Astrocyte of the spinal cord (primary cell): ENCODE data around the gene SGMS1.

Experiments
- DNase-seq: peaks from one replicate; pipeline ENCODE4 v3.0.0; 2011; ENCODE audit warnings: low read depth, low spot score
- H3K4me3 ChIP-seq: 2 replicates; pipeline ENCODE4 v1.5.1; 2011; ENCODE audit warnings: low read depth, mild to moderate bottlenecking, low read length, moderate library complexity
- in situ Hi-C: cut with HindIII; loops from 2 replicates; pipeline ENCODE4 v1.10.0; 2017; ENCODE audit warnings: low sequenced_read_pairs
- TF ChIP-seq, protein P1 (sequence below): IDR thresholded peaks from 2 replicates; pipeline ENCODE4 v1.5.1; 2012; ENCODE audit warnings: low read depth, mild to moderate bottlenecking, low read length, inconsistent platforms

SGMS1 gene

DNA sequence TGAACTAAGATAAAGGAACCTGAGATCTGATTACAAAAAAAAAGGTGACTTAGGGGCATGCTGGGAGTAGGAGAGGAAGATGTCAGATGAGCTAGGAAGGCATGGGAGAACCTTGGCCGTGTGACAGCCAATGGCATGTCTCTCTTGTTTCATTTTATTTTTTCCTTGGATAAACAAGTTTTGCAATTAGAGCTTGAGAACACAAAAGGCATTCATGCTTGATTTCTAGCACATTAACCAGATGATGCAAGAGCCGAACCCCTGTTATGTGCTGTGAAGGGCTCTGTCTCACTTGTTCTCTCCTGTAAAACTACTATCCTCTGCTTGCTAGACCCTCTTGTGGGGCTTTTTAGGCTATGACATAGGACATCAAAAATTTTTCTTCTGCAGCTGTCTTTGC, 238.1 kb downstream of the SGMS1 start:
- in situ Hi-C loops: no loop called here
- TF ChIP-seq, protein P1, sequence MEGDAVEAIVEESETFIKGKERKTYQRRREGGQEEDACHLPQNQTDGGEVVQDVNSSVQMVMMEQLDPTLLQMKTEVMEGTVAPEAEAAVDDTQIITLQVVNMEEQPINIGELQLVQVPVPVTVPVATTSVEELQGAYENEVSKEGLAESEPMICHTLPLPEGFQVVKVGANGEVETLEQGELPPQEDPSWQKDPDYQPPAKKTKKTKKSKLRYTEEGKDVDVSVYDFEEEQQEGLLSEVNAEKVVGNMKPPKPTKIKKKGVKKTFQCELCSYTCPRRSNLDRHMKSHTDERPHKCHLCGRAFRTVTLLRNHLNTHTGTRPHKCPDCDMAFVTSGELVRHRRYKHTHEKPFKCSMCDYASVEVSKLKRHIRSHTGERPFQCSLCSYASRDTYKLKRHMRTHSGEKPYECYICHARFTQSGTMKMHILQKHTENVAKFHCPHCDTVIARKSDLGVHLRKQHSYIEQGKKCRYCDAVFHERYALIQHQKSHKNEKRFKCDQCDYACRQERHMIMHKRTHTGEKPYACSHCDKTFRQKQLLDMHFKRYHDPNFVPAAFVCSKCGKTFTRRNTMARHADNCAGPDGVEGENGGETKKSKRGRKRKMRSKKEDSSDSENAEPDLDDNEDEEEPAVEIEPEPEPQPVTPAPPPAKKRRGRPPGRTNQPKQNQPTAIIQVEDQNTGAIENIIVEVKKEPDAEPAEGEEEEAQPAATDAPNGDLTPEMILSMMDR: no peak
- DNase-seq: no peak
- no peak overlapping the region for H3K4me3 ChIP-seq

DNA sequence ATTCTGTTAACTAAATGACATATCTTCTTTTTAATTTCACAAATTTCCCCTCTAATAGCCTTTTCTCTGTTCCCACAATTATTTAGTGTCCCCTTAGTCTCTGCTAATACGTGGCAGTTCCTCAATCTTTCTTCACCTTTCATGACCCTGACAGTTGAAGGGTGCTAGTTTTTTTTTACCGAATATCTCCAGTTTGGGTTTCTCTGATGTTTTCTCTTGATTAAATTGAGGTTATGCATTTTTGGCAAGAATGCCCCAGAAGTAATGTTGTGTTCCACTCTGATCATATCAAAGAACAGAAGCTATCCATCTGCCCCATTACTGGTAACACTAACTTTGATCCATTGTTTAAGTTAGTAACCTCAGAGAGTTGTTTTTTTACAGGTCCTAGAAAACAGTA, 238.9 kb downstream of the SGMS1 start:
- DNase-seq: no peak
- in situ Hi-C loops: no loop called here
- TF ChIP-seq, protein P1: no peak
- no peak overlapping the region for H3K4me3 ChIP-seq

DNA sequence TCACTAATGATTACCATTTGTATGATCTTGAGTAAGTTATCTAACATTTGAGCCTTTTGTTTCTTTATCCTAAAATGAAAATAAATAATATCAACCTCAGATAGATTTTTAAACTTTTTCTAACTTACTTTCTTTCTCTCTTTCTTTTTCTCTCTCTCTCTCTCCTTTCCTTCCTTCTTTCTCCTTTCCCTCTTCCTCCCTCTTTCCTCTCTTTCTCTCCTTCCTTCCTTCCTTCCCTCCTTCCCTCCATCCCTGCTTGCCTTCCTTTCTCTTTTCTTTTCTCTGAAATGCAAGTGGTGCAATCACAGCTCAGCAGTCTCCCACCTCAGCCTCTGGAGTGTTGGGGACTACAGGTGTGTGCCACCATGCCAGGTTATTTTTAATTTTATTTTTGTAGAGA, 239.5 kb downstream of the SGMS1 start:
- H3K4me3 ChIP-seq: no peak overlapping the region
- DNase-seq: no peak
- TF ChIP-seq, protein P1: no peak
- in situ Hi-C loops: no loop called here

DNA sequence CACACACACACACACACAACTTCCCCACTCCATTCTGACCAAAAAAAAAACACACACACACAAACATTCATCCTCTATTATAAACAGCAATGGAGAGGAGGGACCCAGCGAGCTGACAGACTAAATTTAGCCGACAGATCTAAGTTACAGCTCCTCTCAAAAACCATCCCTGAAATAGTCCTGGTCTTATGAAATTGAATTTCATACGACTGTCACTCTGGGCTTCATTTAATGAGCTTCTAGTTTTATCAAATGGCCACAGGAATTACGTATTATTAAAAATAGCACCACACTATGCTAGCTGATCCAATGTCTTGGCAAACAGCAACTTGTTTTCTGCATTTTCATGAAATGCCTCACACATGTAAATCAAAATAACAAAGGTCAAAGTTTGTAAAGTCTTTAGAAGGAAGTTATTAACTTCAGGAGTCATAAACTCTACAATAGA, 241.2 kb downstream of the SGMS1 start:
- TF ChIP-seq, protein P1: no peak
- in situ Hi-C loops: no loop called here
- no peak for DNase-seq
- no peak overlapping the region for H3K4me3 ChIP-seq

DNA sequence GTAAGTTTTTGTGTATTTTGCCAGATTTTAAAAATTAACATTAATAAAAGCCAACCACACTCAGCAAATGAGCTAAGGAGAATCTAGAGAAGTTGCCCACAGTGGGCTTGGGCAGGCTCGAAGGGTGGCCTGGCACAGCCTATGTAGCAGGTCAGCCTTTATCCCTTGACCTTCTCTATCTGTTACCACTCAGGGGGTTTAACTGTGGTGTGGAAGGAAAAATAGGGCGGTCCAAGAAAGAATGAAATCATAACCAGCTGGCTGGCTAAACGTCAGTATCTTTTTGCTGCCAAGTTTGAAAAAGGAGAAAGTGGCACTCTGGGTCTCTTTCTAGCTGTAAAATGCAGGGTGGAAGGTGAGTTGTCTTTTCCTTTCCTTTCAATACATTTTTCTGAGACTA, 242.1 kb downstream of the SGMS1 start:
- TF ChIP-seq, protein P1: no peak
- in situ Hi-C loops: no loop called here
- no peak for DNase-seq
- H3K4me3 ChIP-seq: no peak overlapping the region

DNA sequence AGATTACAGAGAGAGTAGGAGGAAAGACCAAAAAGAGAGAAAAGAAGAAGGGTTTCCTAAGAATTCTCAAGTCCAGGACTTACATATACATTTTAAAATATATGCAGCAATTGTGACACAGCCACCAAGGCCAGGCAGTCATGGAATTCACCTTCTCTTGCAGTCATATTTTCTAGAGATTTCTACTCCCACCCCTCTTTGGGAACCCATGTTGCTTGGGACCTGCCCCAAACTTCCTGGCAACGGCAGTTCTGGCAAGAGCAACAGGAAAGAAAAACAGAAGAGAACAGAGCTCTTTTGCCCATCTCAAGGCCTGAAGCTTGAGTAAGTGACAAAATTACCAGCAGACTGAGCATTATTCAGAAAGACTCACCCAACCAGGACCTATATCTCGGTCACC, 244.1 kb downstream of the SGMS1 start:
- no peak overlapping the region for H3K4me3 ChIP-seq
- TF ChIP-seq, protein P1: no peak
- no peak for DNase-seq
- in situ Hi-C loops: no loop called here

DNA sequence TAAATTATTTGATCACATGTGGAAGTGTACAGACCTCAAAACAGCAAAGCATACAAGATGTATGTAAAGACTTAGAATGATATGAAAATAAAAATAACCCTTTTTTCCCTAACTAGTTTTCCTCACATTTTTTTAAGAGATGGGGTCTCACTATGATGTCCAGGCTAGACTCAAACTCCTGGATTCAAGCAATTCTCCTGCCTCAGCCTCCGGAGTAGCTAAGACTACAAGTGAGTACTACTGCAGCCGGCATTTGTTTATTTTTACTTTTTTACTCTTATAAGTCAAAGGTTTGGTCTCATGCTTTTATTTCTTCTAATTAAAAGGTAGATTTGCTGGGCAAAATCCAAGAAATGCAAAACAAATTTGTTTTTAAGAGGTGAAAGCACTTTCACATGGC, 248.0 kb downstream of the SGMS1 start:
- TF ChIP-seq, protein P1: no peak
- in situ Hi-C loops: no loop called here
- H3K4me3 ChIP-seq: no peak overlapping the region
- no peak for DNase-seq
